ENCODE data around the gene SKI. TPM values are rescaled to one million over a fixed set of nuclear protein-coding genes. Genes with fewer than 3 reads are reported as not detected.

SKI gene
- total and polyA plus RNA-seq, 2 of the 4 experiments (the other 2 are of a cell fraction), result 2.3 to 20.1 TPM

DNA sequence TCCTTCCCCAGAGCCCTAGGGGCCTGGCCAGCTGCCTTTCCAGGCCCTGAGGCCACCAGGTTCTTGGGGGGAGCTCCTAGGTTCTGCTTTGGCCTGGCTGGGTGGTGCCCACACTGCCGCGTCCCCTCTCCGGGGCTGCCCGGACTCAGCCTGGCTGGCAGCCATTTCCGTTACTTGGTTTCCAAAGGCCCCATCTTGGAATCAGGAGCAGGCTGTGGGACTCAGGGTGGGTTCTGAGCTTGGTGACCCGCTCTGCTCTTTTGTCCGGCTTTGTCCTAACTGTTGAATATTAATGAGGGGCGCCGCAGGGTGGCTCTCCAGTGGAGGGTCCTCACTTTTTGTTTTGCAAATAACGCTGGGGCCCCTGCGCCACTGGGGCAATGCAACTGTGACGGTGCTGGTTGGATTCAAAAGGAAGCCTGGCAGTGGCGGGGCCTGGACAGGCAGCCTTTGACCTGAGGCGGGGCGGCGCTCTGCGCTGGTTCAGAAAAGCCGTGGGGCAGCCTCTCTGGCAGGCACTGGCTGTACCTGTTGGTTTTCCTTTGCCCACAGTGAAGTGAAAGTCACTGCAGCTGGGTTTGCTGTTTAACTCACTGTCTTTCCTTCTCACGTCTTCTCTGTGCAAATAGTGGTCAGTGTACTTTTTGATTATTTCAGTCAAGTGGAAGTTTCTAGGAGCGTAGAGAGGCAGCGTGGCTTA lies 20.2 kb downstream of the SKI start:
- no peak overlapping the region for H2AK5ac ChIP-seq (ENCODE audit: low read depth, low read length)
- H3K4me1 ChIP-seq (ENCODE audit: control insufficient read depth, insufficient read depth, low read length), result peaks cover 28% of the 10 kb centered on the region
- ATAC-seq (ENCODE audit: low read depth), result no peak
- dilution Hi-C loops (cut with HindIII; ENCODE audit: low sequenced_read_pairs, unreplicated experiment), result no loop called here
- no peak overlapping the region for H2BK20ac ChIP-seq (ENCODE audit: low read depth, low read length)
- H3K9me3 ChIP-seq (ENCODE audit: control insufficient read depth, insufficient read depth, low read length), result no peaks in the 10 kb centered on the region
- H3K36me3 ChIP-seq (ENCODE audit: control insufficient read depth, insufficient read depth, low read length), result peaks cover 1% of the 10 kb centered on the region; the same call in 1 of the 2 replicates
- peaks cover 37% of the 10 kb centered on the region for H3K9me1 ChIP-seq (ENCODE audit: insufficient read depth, low read length)
- TF ChIP-seq MAFK (IDR thresholded peaks at IDR 0.05; ENCODE audit: low read depth, low read length) (no peak), FOS (IDR thresholded peaks at IDR 0.05; ENCODE audit: low read depth, low read length) (no peak), USF2 (IDR thresholded peaks at IDR 0.05; ENCODE audit: low read depth, low read length) (no peak), BHLHE40 (IDR thresholded peaks at IDR 0.05; ENCODE audit: low read depth, low read length) (no peak), POLR2A (IDR thresholded peaks at IDR 0.05; ENCODE audit: low read depth, low read length) (no peak), RAD21 (IDR thresholded peaks at IDR 0.05; ENCODE audit: low read length) (no peak), MXI1 (IDR thresholded peaks at IDR 0.05; ENCODE audit: borderline replicate concordance, low read depth, low read length) (no peak), CHD1 (IDR thresholded peaks at IDR 0.05; ENCODE audit: low read depth, low read length) (no peak), RFX5 (IDR thresholded peaks at IDR 0.05; ENCODE audit: low read depth, low read length) (no peak), NFE2L2 (IDR thresholded peaks at IDR 0.05; ENCODE audit: low read depth, low read length) (no peak), RCOR1 (IDR thresholded peaks at IDR 0.05; ENCODE audit: insufficient replicate concordance, low read length) (no peak), SMC3 (IDR thresholded peaks at IDR 0.05; ENCODE audit: low read depth, low read length) (no peak), ELK1 (IDR thresholded peaks at IDR 0.05; ENCODE audit: borderline replicate concordance, low read depth, low read length) (no peak), CEBPB (IDR thresholded peaks at IDR 0.05; ENCODE audit: low read depth, low read length) (no peak), MAZ (IDR thresholded peaks at IDR 0.05; ENCODE audit: borderline replicate concordance, low read depth, low read length) (no peak)
- TF ChIP-seq, protein P1, sequence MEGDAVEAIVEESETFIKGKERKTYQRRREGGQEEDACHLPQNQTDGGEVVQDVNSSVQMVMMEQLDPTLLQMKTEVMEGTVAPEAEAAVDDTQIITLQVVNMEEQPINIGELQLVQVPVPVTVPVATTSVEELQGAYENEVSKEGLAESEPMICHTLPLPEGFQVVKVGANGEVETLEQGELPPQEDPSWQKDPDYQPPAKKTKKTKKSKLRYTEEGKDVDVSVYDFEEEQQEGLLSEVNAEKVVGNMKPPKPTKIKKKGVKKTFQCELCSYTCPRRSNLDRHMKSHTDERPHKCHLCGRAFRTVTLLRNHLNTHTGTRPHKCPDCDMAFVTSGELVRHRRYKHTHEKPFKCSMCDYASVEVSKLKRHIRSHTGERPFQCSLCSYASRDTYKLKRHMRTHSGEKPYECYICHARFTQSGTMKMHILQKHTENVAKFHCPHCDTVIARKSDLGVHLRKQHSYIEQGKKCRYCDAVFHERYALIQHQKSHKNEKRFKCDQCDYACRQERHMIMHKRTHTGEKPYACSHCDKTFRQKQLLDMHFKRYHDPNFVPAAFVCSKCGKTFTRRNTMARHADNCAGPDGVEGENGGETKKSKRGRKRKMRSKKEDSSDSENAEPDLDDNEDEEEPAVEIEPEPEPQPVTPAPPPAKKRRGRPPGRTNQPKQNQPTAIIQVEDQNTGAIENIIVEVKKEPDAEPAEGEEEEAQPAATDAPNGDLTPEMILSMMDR (conservative IDR thresholded peaks at IDR 0.05; ENCODE audit: low read depth, low read length), result no peak
- in situ Hi-C loops (cut with MboI; ENCODE audit: low sequenced_read_pairs), result no loop called here
- no peak overlapping the region for H2AFZ ChIP-seq (replicated peaks; ENCODE audit: low read length, poor library complexity)
- no peaks in the 10 kb centered on the region for H3K27me3 ChIP-seq (ENCODE audit: control insufficient read depth, insufficient read depth, low read length)
- no peak overlapping the region for H2BK120ac ChIP-seq (ENCODE audit: low read depth, low read length)
- peaks cover 99% of the 10 kb centered on the region for H4K20me1 ChIP-seq (ENCODE audit: insufficient read depth, low read length)
- H4K91ac ChIP-seq (ENCODE audit: insufficient read depth, low read depth, low read length), result no peak overlapping the region
- peaks cover 0 to 54% of the 10 kb centered on the region in 2 experiments; a peak in 2 of 4 replicates for H3K79me1 ChIP-seq (ENCODE audit: low read depth in 1 of 2, low read length in 2 of 2)
- H3K9ac ChIP-seq (ENCODE audit: low read depth, low read length), result no peak overlapping the region
- H2BK5ac ChIP-seq (ENCODE audit: low read depth, low read length, poor library complexity, severe bottlenecking), result no peak overlapping the region
- H3K27ac ChIP-seq (ENCODE audit: insufficient read depth, low read length), result no peak overlapping the region
- 87% methylated on average over 10 of the region's 21 CpGs; no CpG with 5 or more reads in 1 of the 2 experiments for WGBS, 2 experiments (ENCODE audit: extremely low coverage in 2 of 2, insufficient read length in 1 of 2)
- no peak overlapping the region for H3K4me2 ChIP-seq (ENCODE audit: low read depth, low read length)
- no peak overlapping the region for H3K23ac ChIP-seq (ENCODE audit: low read depth, low read length)
- H3K4me3 ChIP-seq (ENCODE audit: insufficient read depth, low read depth, low read length), result no peak overlapping the region
- ChIA-PET CTCF (no interaction called here), POLR2A (ENCODE audit: unreplicated experiment) (no interaction called here)
- no peak overlapping the region for H4K5ac ChIP-seq (ENCODE audit: low read depth, low read length)
- no TSS peak for BruUV-seq (replicated peaks)
- no peak overlapping the region for H3K4ac ChIP-seq (ENCODE audit: low read depth, low read length)
- DNase-seq, result no peak
- intact Hi-C loops (cut with micrococcal nuclease), result no loop called here
- no peak overlapping the region for H3K18ac ChIP-seq (ENCODE audit: low read depth, low read length)
- H3K14ac ChIP-seq (replicated peaks; ENCODE audit: low read depth, low read length), result no peak overlapping the region
- no peak overlapping the region for H2AK9ac ChIP-seq (replicated peaks; ENCODE audit: low read depth, low read length, poor library complexity)
- H3K56ac ChIP-seq (ENCODE audit: extremely low read depth, insufficient read depth, low read length), result no peak overlapping the region
- no peak overlapping the region for H4K8ac ChIP-seq (ENCODE audit: low read depth in 2 of 2, low read length in 2 of 2)
- no peak overlapping the region for H2BK15ac ChIP-seq (ENCODE audit: low read depth, low read length)
